ENCODE data around the gene GOLGB1. TPM values are rescaled to one million over a fixed set of nuclear protein-coding genes. Genes with fewer than 3 reads are reported as not detected.

GOLGB1 gene
- total RNA-seq, 1 donor from 2014 or later = 45.4 TPM

GRCh38 chr3:121740896-121741295 is 8.6 kb downstream of the GOLGB1 start:
- Histone ChIP-seq H3K4me3 (no peak overlapping the region), H3K36me3 (no peaks in the 10 kb centered on the region), H3K9me3 (no peaks in the 10 kb centered on the region), H3K27ac (no peak overlapping the region), H3K4me1 (peaks cover 8% of the 10 kb centered on the region), H3K27me3 (no peaks in the 10 kb centered on the region)
- intact Hi-C loops (cut with DNase I) = no loop called here
- no peak for DNase-seq (ENCODE audit: extremely low spot score in 2 of 2)
- no peak for TF ChIP-seq CTCF (IDR thresholded peaks at IDR 0.05)
- TF ChIP-seq POLR2AphosphoS5 (IDR thresholded peaks at IDR 0.05; ENCODE audit: insufficient read depth in 1 of 2, low read depth in 1 of 2) = no peak
- no peak for TF ChIP-seq POLR2A (IDR thresholded peaks at IDR 0.05)

GRCh38 chr3:121739902-121740301 is 9.6 kb downstream of the GOLGB1 start:
- H3K4me1 ChIP-seq = peaks cover 4% of the 10 kb centered on the region
- no peak overlapping the region for H3K4me3 ChIP-seq
- DNase-seq (ENCODE audit: extremely low spot score in 2 of 2) = no peak
- TF ChIP-seq CTCF (IDR thresholded peaks at IDR 0.05) = no peak
- no peak for TF ChIP-seq POLR2AphosphoS5 (IDR thresholded peaks at IDR 0.05; ENCODE audit: insufficient read depth in 1 of 2, low read depth in 1 of 2)
- no peak for TF ChIP-seq POLR2A (IDR thresholded peaks at IDR 0.05)
- no peaks in the 10 kb centered on the region for H3K9me3 ChIP-seq
- H3K27me3 ChIP-seq = no peaks in the 10 kb centered on the region
- H3K27ac ChIP-seq = no peak overlapping the region
- no peaks in the 10 kb centered on the region for H3K36me3 ChIP-seq
- intact Hi-C loops (cut with DNase I) = no loop called here

GRCh38 chr3:121737644-121738043 is 11.9 kb downstream of the GOLGB1 start:
- no peaks in the 10 kb centered on the region for H3K4me1 ChIP-seq
- no peak overlapping the region for H3K27ac ChIP-seq
- H3K9me3 ChIP-seq = no peaks in the 10 kb centered on the region
- no peaks in the 10 kb centered on the region for H3K36me3 ChIP-seq
- TF ChIP-seq POLR2A (IDR thresholded peaks at IDR 0.05) (no peak), POLR2AphosphoS5 (IDR thresholded peaks at IDR 0.05; ENCODE audit: insufficient read depth in 1 of 2, low read depth in 1 of 2) (no peak)
- no peak for DNase-seq (ENCODE audit: extremely low spot score in 2 of 2)
- intact Hi-C loops (cut with DNase I) = no loop called here
- H3K4me3 ChIP-seq = no peak overlapping the region
- no peaks in the 10 kb centered on the region for H3K27me3 ChIP-seq

- Histone ChIP-seq H3K36me3 (no peaks in the 10 kb centered on the region), H3K4me1 (peaks cover 8% of the 10 kb centered on the region), H3K27ac (no peak overlapping the region), H3K9me3 (no peaks in the 10 kb centered on the region), H3K4me3 (no peak overlapping the region), H3K27me3 (no peaks in the 10 kb centered on the region)
- no peak for DNase-seq (ENCODE audit: extremely low spot score in 2 of 2)
- intact Hi-C loops (cut with DNase I) = no loop called here
- TF ChIP-seq POLR2A (IDR thresholded peaks at IDR 0.05) (no peak), POLR2AphosphoS5 (IDR thresholded peaks at IDR 0.05; ENCODE audit: insufficient read depth in 1 of 2, low read depth in 1 of 2) (no peak), CTCF (IDR thresholded peaks at IDR 0.05) (no peak)
Measured at GRCh38 chr3:121736112-121736511, 13.4 kb downstream of the GOLGB1 start.

GRCh38 chr3:121735047-121735696 is 14.4 kb downstream of the GOLGB1 start:
- no peak overlapping the region for H3K27ac ChIP-seq
- no peaks in the 10 kb centered on the region for H3K36me3 ChIP-seq
- H3K4me1 ChIP-seq = peaks cover 15% of the 10 kb centered on the region
- intact Hi-C loops (cut with DNase I) = no loop called here
- H3K4me3 ChIP-seq = no peak overlapping the region
- no peak for DNase-seq (ENCODE audit: extremely low spot score in 2 of 2)
- H3K9me3 ChIP-seq = no peaks in the 10 kb centered on the region
- no peaks in the 10 kb centered on the region for H3K27me3 ChIP-seq
- TF ChIP-seq POLR2AphosphoS5 (IDR thresholded peaks at IDR 0.05; ENCODE audit: insufficient read depth in 1 of 2, low read depth in 1 of 2) = no peak
- TF ChIP-seq CTCF (IDR thresholded peaks at IDR 0.05) = no peak
- no peak for TF ChIP-seq POLR2A (IDR thresholded peaks at IDR 0.05)
